AG04449 (cell line): ENCODE measurements around the gene USP11.
"Not testable (repeated sequence)": the region's sequence is repeated elsewhere in the genome, so short reads cannot be mapped to it uniquely, and the experiment has no call there.

Experiments used
- CTCF ChIA-PET: fragments of 350-600 bp; formaldehyde crosslinking; extraction: SDS; loops from one replicate; lab custom pipeline; 2021; ENCODE audit warnings: antibody characterized with exemption; lab: Yijun Ruan, JAX
- POLR2A ChIA-PET: fragments of 400-600, 350-600 bp; formaldehyde crosslinking; extraction: SDS; loops from one replicate; lab custom pipeline; 2020; ENCODE audit warnings: antibody characterized with exemption, inconsistent platforms; lab: Yijun Ruan, JAX
- DNase-seq: peaks from one replicate; pipeline ENCODE4 v3.0.0-alpha.2; 2010; ENCODE audit warnings: low read depth, low spot score
- H3K4me3 ChIP-seq: 2 replicates; pipeline ENCODE4 v1.5.1; 2011; ENCODE audit warnings: low read depth, mild to moderate bottlenecking, control low read depth, low read length
- TF ChIP-seq, protein P1 (sequence below): IDR thresholded peaks from one replicate; pipeline ENCODE4 v1.5.1; 2011; ENCODE audit warnings: mild to moderate bottlenecking, moderate library complexity, low read length, control low read depth, inconsistent platforms; ENCODE audit not compliant: insufficient read depth; ENCODE audit errors: missing control alignments

Gene USP11

DNA sequence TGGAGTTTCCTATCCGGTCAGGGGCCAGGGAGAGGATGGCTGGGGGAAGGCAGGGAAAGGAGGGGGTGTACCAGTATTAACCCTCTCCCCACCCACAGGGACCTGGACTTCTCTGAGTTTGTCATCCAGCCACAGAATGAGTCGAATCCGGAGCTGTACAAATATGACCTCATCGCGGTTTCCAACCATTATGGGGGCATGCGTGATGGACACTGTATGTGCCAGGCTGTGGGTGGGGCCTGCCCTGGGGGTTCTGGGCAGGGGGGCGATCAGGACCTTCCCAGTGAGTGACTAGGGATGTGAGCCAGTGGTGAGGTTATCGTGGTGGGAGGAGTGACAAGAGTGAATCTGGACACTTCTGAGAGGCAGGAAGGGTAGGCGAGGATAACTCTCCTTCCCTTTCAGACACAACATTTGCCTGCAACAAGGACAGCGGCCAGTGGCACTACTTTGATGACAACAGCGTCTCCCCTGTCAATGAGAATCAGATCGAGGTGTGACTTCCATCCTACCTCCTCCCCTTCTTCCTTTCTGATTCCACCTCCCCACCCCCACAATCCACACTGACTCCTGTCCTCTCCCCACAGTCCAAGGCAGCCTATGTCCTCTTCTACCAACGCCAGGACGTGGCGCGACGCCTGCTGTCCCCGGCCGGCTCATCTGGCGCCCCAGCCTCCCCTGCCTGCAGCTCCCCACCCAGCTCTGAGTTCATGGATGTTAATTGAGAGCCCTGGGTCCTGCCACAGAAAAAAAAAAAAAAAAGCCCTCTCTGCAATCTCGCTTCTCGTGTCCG lies 14.6 kb downstream of the USP11 start:
- ChIA-PET CTCF (no interaction called here), POLR2A (interaction anchor here (1.8 kb wide), 1 partner anchor 14 kb away, joined by 4 read pairs; the partner anchor contains the start of gene USP11)
- no peak for DNase-seq
- TF ChIP-seq, protein P1, sequence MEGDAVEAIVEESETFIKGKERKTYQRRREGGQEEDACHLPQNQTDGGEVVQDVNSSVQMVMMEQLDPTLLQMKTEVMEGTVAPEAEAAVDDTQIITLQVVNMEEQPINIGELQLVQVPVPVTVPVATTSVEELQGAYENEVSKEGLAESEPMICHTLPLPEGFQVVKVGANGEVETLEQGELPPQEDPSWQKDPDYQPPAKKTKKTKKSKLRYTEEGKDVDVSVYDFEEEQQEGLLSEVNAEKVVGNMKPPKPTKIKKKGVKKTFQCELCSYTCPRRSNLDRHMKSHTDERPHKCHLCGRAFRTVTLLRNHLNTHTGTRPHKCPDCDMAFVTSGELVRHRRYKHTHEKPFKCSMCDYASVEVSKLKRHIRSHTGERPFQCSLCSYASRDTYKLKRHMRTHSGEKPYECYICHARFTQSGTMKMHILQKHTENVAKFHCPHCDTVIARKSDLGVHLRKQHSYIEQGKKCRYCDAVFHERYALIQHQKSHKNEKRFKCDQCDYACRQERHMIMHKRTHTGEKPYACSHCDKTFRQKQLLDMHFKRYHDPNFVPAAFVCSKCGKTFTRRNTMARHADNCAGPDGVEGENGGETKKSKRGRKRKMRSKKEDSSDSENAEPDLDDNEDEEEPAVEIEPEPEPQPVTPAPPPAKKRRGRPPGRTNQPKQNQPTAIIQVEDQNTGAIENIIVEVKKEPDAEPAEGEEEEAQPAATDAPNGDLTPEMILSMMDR = no peak
- no peak overlapping the region for H3K4me3 ChIP-seq

DNA sequence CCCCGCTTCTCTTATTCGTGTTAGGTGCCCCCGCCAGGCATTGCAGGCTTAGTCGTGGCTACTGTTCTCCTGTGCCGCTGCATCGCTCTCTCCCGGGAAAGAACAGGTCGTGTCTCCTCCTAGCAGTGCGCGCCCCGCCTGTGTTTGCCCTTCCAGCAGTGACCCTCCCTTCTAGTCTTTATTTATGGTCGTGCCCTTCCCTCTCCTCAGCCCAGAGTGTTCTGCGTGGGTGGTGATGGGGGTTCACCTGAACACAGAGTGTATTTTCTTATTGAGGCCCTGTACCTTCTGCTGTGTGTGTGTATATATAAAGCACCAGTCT lies 15.2 kb downstream of the USP11 start:
- DNase-seq = no peak
- ChIA-PET POLR2A (interaction anchor here (1.8 kb wide), 1 partner anchor 15 kb away, joined by 4 read pairs; the partner anchor contains the start of gene USP11), CTCF (no interaction called here)
- H3K4me3 ChIP-seq = no peak overlapping the region
- TF ChIP-seq, protein P1 = no peak

DNA sequence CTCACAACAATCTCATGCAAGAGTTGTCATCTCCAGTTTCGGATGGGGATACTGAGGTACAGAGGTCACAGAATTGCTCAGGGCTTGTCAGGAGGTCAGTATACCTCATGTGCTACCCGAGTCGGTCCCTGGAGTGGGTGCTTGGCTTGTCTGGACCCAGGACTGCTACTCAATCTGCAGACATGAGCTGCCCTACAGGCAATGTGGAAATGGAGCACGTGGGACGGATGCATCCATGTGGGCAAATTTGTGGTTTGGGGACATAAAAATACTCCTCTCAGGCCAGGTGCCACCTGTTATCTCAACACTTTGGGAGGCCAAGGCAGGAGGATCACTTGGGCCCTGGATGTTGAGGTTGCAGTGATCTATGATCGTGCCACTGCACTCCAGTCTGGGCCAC lies 15.8 kb downstream of the USP11 start:
- ChIA-PET POLR2A (interaction anchor here (1.8 kb wide), 1 partner anchor 15 kb away, joined by 4 read pairs; the partner anchor contains the start of gene USP11), CTCF (no interaction called here)
- no peak overlapping the region for H3K4me3 ChIP-seq
- DNase-seq = no peak
- TF ChIP-seq, protein P1 = no peak

DNA sequence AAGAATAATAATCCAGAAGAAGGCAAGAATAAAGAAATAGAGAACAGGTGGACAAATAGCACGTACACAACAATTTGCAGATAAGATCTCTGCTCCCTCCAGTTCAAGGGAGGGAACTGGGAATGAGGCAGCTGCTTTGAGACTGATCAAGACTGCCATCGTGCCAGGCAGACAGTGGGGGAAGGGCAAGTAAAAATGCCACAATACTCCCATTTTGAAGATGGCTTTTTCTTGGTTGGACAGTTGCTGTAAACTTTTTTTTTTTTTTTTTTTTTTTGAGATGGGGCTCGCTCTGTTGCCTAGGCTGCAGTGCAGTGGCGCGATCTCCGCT lies 17.2 kb downstream of the USP11 start:
- TF ChIP-seq, protein P1 = no peak
- no peak overlapping the region for H3K4me3 ChIP-seq
- CTCF ChIA-PET = no interaction called here
- DNase-seq = no peak
- POLR2A ChIA-PET = no interaction called here

DNA sequence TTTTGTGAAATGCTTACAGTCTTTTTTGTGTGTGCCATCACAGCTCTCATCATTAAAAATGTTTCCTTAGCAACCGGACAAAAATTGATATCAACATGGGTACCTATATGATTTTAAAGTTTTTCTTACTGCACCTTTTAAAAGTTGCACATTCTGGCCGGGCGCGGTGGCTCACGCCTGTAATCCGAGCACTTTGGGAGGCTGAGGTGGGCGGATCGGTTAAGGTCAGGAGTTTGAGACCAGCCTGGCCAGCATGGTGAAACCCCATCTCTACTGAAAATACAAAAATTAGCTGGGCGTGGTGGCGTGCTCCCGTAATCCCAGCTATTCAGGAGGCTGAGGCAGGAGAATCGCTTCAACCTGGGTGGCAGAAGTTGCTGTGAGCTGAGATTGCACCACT lies 24.8 kb downstream of the USP11 start:
- POLR2A ChIA-PET, CTCF ChIA-PET, DNase-seq, H3K4me3 ChIP-seq: not testable (repeated sequence)

DNA sequence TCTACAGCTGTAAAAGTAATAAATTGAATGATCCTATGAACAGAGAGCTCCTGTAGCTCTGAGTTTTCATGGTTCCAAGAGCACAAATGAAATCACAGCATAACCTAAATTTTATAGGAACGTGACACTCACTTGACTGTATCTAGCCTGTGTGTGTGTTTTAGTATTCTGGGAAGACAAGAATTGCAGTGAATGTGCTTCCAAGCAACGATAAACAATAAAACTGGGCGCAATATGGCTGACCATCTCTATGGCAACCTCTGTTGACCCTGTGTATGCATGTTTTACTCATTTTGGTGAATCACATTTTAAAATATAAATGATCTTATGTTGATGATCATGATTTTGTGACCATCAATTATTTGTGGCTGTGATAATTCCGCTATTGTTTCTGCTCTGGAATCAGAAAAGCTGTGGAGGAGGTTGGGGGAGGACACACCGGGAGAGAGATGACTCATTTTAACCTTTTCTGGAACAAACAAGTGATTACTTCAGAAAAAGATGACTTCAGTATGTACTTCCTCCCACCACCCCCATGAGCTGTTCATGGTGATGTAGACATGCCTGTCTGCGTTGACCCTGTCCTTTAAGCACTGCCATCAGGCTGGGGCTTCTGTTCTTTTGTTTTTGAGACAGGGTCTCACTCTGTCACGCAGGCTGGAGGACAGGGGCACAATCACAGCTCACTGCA lies 31.8 kb downstream of the USP11 start:
- ChIA-PET CTCF (no interaction called here), POLR2A (no interaction called here)
- TF ChIP-seq, protein P1 = no peak
- DNase-seq = no peak
- H3K4me3 ChIP-seq = no peak overlapping the region
